GM18909 (cell line): ENCODE measurements around the gene ESR1.
"Not testable (repeated sequence)": the region's sequence is repeated elsewhere in the genome, so short reads cannot be mapped to it uniquely, and the experiment has no call there.

Experiments used
- ATAC-seq: cut with Tn5 transposase; IDR thresholded peaks from one replicate; pipeline ENCODE4 v1.9.1; 2021; ENCODE audit warnings: mild to moderate bottlenecking; ENCODE audit not compliant: unreplicated experiment, poor library complexity

The ESR1 gene

DNA sequence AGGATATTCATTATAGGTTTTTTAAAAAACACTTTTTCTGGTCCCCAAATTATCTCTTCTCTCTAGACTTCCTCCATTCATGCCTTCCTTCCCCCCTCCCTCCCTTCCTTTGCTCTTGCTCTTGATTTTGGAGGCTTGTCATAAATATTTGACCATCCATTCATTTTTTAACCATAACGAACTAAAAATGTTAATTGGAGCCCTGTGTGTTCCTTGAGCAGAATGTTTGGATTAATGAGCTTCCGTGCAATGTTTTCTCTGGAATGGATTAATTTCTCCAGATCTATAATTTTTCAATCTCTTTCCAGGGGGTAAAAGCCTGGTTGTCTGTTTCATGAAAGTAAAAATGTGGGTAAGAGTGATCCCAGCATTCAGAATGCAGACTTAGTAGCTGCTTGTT is 155.5 kb downstream of the ESR1 start:
- ATAC-seq = no peak

GRCh38 chr6:151964412-151964811 is 156.9 kb downstream of the ESR1 start:
- not testable (repeated sequence) for ATAC-seq

GRCh38 chr6:151974061-151974617 is 166.7 kb downstream of the ESR1 start:
- ATAC-seq = no peak

DNA sequence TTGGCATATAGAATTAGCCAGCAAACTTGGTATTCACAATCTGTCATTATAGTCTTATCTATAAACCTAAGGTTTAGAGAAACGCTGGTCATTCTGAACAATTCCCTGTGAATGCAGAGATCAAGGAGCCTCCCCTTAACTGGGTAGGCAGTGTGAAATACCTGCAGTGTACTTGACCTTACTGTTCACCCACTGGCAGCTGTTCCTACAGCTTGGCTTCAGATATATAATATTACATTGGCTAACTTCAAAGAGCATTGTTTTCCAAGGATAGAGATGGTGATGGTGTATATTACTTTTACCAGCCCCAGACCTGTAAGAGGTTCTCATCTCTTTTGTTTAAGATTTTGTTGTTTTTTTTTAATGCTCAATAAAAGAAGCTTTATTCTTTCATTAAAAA is 168.3 kb downstream of the ESR1 start:
- no peak for ATAC-seq

GRCh38 chr6:151988199-151988598 is 180.7 kb downstream of the ESR1 start:
- not testable (repeated sequence) for ATAC-seq

DNA sequence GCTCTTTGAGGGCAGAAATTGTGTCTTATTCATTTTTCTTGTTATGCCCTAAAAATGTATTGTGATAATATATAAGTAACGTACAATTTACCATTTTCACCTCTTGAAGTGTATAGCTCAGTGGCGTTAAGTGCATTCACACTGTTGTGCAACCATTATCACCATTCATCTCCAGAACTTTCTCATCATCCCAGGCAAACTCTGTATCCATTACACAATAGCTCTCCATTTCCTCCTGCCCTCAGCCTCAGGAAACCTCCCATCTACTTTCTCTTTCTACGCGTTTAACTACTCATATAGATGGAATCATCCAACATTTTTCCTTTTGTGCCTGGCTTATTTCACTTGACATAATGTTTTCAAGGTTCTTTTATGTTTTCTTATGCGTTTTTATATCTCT is 184.6 kb downstream of the ESR1 start:
- no peak for ATAC-seq

GRCh38 chr6:151993364-151993763 is 185.9 kb downstream of the ESR1 start:
- no peak for ATAC-seq

- ATAC-seq = no peak
Measured at GRCh38 chr6:151998784-151999183, 191.3 kb downstream of the ESR1 start.

GRCh38 chr6:151999194-151999593 is 191.7 kb downstream of the ESR1 start:
- no peak for ATAC-seq

GRCh38 chr6:152001408-152001807 is 193.9 kb downstream of the ESR1 start:
- no peak for ATAC-seq

DNA sequence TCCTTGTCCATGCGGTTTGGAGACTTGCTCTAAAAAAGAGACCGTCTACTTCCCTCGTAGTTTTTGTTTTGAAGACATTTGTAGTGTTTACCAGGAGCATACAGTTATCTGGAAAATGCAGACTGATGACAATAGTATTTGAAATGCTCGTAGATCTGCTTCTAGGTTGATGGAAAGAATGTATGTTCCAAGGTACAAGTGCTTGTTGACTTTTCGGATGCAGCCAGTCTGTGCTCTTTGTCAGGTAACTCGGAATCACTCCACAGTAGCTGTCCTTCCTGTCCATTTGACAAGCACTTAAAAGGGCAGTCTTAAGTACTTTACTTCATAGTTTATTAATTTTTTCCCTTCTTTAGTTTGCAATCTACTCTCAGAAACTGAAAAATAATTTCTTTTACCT is 194.8 kb downstream of the ESR1 start:
- no peak for ATAC-seq

DNA sequence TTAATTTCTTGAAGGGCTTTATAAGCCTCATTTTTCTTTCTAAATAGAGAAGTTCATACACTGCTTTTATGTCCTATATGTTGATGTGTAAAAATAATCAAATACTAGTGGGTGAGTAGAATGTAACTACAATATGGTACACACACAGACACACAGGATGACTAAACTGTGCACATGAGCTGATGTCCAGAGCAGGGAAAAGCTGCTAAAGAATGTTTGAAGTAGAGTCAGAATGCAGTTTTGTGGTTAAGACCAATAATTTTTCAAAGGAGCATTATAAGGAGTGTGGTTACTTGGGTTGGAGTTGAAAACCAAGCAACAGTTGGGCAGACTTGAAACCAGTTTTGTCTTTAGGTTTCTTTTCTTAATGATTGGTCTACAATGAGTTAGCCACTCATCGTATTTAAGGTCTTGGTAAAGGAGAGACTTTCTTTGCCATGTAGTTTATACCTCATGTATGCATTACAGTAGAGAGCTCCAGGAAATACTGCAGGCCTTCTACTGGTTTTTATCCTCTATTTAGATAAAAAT is 196.6 kb downstream of the ESR1 start:
- no peak for ATAC-seq

DNA sequence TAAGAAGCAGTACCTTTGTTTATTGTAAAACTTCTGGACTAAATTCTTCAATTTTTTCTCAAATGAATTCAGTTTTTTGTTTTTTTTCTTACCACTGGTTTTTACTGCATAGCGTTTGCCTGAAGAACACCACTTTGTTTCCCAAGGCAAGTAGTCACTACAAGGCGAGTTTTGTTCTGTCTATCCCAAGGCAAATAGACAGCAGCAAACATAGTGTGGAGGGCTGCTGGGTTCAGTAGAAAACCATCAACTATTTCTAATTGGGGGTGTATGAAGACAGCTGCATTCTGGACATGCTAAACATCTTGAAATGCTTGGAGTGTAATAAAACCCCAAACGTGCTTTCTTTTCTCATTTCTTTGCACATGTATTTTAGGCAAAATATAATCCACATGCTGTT is 197.4 kb downstream of the ESR1 start:
- ATAC-seq = no peak

DNA sequence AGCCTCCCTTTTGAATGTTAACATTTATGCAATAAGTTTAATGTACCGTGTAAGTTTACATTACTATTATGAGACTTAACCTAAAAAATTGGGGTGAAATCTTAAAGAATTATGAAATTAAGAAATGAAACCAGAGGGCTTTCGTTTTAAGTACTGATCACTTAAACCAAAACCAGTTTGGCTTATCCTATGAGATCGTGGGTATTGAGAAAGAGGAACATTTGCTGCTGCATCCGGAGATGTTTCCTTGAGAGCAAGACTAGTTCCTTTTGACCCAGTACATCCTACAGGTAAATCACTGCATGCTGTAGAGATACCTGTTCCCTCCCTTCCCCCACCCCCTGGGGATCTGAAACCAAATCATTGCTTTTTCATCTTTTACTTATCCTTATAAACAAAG is 201.3 kb downstream of the ESR1 start:
- ATAC-seq = no peak

- ATAC-seq = no peak
Measured at GRCh38 chr6:152012227-152012626, 204.7 kb downstream of the ESR1 start.

DNA sequence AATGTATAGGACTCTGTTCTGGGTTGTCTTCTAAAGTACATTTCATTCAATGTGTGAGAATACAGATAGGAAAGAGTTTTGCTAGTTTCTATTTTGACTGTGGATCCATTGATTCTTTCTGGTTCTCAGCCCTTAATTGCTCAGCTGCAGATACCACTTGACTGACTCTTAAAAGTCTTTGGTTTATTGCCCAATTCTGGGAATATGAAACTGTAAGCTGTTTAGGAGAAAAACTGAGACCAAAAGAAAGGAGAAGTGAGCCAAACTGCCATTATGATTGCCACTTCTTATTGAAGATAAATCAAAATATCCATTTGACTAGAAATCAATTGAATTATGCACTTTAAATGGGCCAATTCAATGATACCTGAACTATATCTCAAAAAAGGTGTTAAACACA is 211.4 kb downstream of the ESR1 start:
- no peak for ATAC-seq

DNA sequence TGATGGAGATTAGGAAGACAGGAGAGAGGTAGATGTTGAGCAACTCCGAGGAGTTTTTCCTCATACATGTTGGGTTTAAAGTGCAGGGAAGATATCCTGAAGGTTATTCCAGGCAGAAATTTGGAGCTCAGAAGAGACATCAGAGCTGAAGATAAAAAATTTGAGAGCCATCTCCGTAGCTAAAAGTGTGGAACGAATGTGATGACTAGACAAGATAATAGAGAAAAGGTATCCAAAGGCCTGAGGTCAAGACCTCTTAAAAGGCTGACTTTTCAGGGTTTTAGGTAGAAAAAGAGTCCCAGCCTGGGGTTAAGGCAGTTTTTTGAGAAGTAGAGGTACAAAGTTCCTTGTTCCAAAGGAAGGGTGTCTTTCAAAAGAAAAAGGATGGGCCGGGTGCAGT is 214.8 kb downstream of the ESR1 start:
- ATAC-seq = no peak

DNA sequence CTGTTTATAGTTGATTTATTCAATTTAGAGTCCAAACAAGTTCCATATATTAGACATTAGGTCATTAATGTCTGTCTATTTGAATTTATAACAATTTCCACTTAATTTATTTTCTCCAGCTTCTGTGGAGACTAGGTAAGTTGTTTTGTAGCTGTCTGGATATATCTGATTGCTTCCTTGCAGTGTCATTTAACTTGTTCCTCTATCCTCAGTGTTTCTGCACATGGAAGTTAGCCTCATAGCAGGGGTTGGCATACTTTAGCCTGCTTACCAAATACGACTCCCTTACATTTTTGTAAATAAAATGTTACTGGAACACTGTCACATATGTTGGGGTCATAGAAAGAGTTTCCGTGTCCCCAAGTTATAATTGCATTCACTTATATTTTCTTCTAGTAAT is 216.1 kb downstream of the ESR1 start:
- ATAC-seq = no peak

- no peak for ATAC-seq
Measured at GRCh38 chr6:152026291-152026690, 218.8 kb downstream of the ESR1 start.

- not testable (repeated sequence) for ATAC-seq
Measured at GRCh38 chr6:152026744-152027143, 219.3 kb downstream of the ESR1 start.

GRCh38 chr6:152033765-152034164 is 226.3 kb downstream of the ESR1 start:
- ATAC-seq = not testable (repeated sequence)

GRCh38 chr6:152034631-152035030 is 227.1 kb downstream of the ESR1 start:
- no peak for ATAC-seq

GRCh38 chr6:152046118-152046517 is 238.6 kb downstream of the ESR1 start:
- no peak for ATAC-seq
